HepG2 (cell line): ENCODE measurements around the gene JTB. TPM values are rescaled to one million over a fixed set of nuclear protein-coding genes. Genes with fewer than 3 reads are reported as not detected.

Experiments used
- BCL6 ChIP-seq: IDR thresholded peaks from 2 replicates; pipeline ENCODE4 v1.6.1; 2016; ENCODE audit warnings: missing genetic modification reagents, missing compliant biosample characterization
- FOSL2 ChIP-seq: sonication (generic); formaldehyde crosslinking; IDR thresholded peaks from 2 replicates; pipeline ENCODE4 v1.4.0; 2020; ENCODE audit warnings: missing genetic modification reagents
- HNF1A ChIP-seq, 2 experiments: sonication (generic) in 1 of 2; formaldehyde crosslinking in 1 of 2; IDR thresholded peaks; 2 replicates each; pipeline versions ENCODE4 v1.4.0 to v1.6.1; 2016 to 2020; ENCODE audit warnings: borderline replicate concordance in 1 of 2, low read depth in 1 of 2, mild to moderate bottlenecking in 1 of 2, missing genetic modification reagents in 1 of 2
- HOXA3 ChIP-seq: sonication (generic); formaldehyde crosslinking; IDR thresholded peaks from 2 replicates; pipeline ENCODE4 v1.5.0; 2020; ENCODE audit warnings: missing genetic modification reagents
- MTERF4 ChIP-seq: sonication (generic); formaldehyde crosslinking; IDR thresholded peaks from 2 replicates; pipeline ENCODE4 v1.8.0; 2023; ENCODE audit warnings: mild to moderate bottlenecking, missing genetic modification reagents
- PRMT3 ChIP-seq: sonication (generic); formaldehyde crosslinking; IDR thresholded peaks from 2 replicates; pipeline ENCODE4 v1.8.1; 2022; ENCODE audit warnings: low read depth, mild to moderate bottlenecking, moderate library complexity, missing genetic modification reagents, borderline replicate concordance
- RAD21 ChIP-seq: fragments of 450-650 bp; formaldehyde crosslinking; IDR thresholded peaks from 2 replicates; pipeline ENCODE4 v1.5.0; 2020; ENCODE audit warnings: mild to moderate bottlenecking
- RARG ChIP-seq: sonication (generic); formaldehyde crosslinking; IDR thresholded peaks from 2 replicates; pipeline ENCODE4 v1.4.0; 2020; ENCODE audit warnings: low read depth, mild to moderate bottlenecking, missing genetic modification reagents
- SALL2 ChIP-seq: sonication (generic); formaldehyde crosslinking; IDR thresholded peaks from 2 replicates; pipeline ENCODE4 v1.8.1; 2023; ENCODE audit warnings: mild to moderate bottlenecking, missing genetic modification reagents, inconsistent platforms
- SETDB1 ChIP-seq: sonication (generic); formaldehyde crosslinking; IDR thresholded peaks from 2 replicates; pipeline ENCODE4 v1.5.1; 2020; ENCODE audit warnings: missing genetic modification reagents, mild to moderate bottlenecking, borderline replicate concordance
- SP5 ChIP-seq: IDR thresholded peaks from 2 replicates; pipeline ENCODE4 v1.6.1; 2016; ENCODE audit warnings: low read depth, borderline replicate concordance
- TARDBP ChIP-seq: sonication (generic); formaldehyde crosslinking; IDR thresholded peaks from 2 replicates; pipeline ENCODE4 v1.8.0; 2022; ENCODE audit warnings: mild to moderate bottlenecking, missing genetic modification reagents
- TRAFD1 ChIP-seq: sonication (generic); formaldehyde crosslinking; IDR thresholded peaks from 2 replicates; pipeline ENCODE4 v1.5.1; 2020; ENCODE audit warnings: missing genetic modification reagents, mild to moderate bottlenecking, borderline replicate concordance
- ZBTB14 ChIP-seq: sonication (generic); formaldehyde crosslinking; IDR thresholded peaks from 2 replicates; pipeline ENCODE4 v1.4.0; 2020; ENCODE audit warnings: missing genetic modification reagents
- ZBTB3 ChIP-seq: sonication (generic); formaldehyde crosslinking; IDR thresholded peaks from 2 replicates; pipeline ENCODE4 v1.4.0; 2020; ENCODE audit warnings: low read depth, mild to moderate bottlenecking, moderate library complexity, missing genetic modification reagents, borderline replicate concordance
- ZBTB38 ChIP-seq: sonication (generic); formaldehyde crosslinking; IDR thresholded peaks from 2 replicates; pipeline ENCODE4 v1.5.1; 2020; ENCODE audit warnings: mild to moderate bottlenecking, missing genetic modification reagents
- ZNF333 ChIP-seq: sonication (generic); formaldehyde crosslinking; IDR thresholded peaks from 2 replicates; pipeline ENCODE4 v1.4.0; 2020; ENCODE audit warnings: mild to moderate bottlenecking, missing genetic modification reagents, borderline replicate concordance
- ZNF563 ChIP-seq: sonication (generic); formaldehyde crosslinking; IDR thresholded peaks from 2 replicates; pipeline ENCODE4 v1.8.0; 2022; ENCODE audit warnings: mild to moderate bottlenecking, moderate library complexity, missing genetic modification reagents
- ZNF761 ChIP-seq: sonication (generic); formaldehyde crosslinking; conservative IDR thresholded peaks from 2 replicates; pipeline ENCODE4 v1.4.0; 2020; ENCODE audit warnings: mild to moderate bottlenecking, missing genetic modification reagents
- ZNF782 ChIP-seq: sonication (generic); formaldehyde crosslinking; IDR thresholded peaks from 2 replicates; pipeline ENCODE4 v1.4.0; 2020; ENCODE audit warnings: missing genetic modification reagents, mild to moderate bottlenecking, borderline replicate concordance
- polyA plus RNA-seq, 8 experiments: library from polyadenylated mRNA; depleted of rRNA in 3 of 8; stranded (reverse) in 7 of 8; unstranded in 1 of 8; fragments of >200 nt; fragmentation: Illumina TruSeq in 4 of 8; extraction: Trizol in 4 of 8; gene quantifications; 2 replicates each; pipeline versions ENCODE4 v1.2.1 to v1.2.3, GENCODE V29; 2011 to 2016; ENCODE audit warnings: low read depth in 4 of 8, missing spikeins in 1 of 8, mixed read lengths in 1 of 8; ENCODE audit not compliant: insufficient read depth in 1 of 8
- total RNA-seq, 5 experiments: library from RNA; depleted of rRNA; stranded (reverse); fragments of >200 nt; fragmentation: Illumina TruSeq; extraction: Trizol; gene quantifications; 2 replicates each; pipeline ENCODE4 v1.2.3, GENCODE V29; 2016; ENCODE audit warnings: low read depth in 1 of 5

Gene JTB
- total and polyA plus RNA-seq, 2 of the 13 experiments (the other 11 are each of a cell fraction or from before 2014, with no cell fraction given): 96.7 to 99.2 TPM

GRCh38 chr1:153963030-153963849 lies 14.2 kb downstream of the JTB start, which contains the start of gene SLC39A1 (continued):
- TF ChIP-seq ZNF761 (CRISPR knock-in tag): 0 out of 2 replicates have a peak, but pooled peaks have one; percentile 31
- no peak for TF ChIP-seq SETDB1 (CRISPR knock-in tag)
- no peak for TF ChIP-seq PRMT3 (CRISPR knock-in tag)
- no peak for TF ChIP-seq FOSL2
- TF ChIP-seq ZBTB14 (CRISPR knock-in tag): no peak
- TF ChIP-seq ZNF563: 0 out of 2 replicates have a peak, but pooled peaks have one; percentile 25
- TF ChIP-seq ZBTB3 (CRISPR knock-in tag): no peak
- TF ChIP-seq ZNF333: no peak
- TF ChIP-seq HOXA3: peak; percentile 59
- 0 out of 2 replicates have a peak, but pooled peaks have one; percentile 12 for TF ChIP-seq BCL6 (CRISPR knock-in tag)
- no peak for TF ChIP-seq RARG
- TF ChIP-seq TRAFD1 (CRISPR knock-in tag): no peak
- TF ChIP-seq TARDBP (CRISPR knock-in tag): peak; percentile 9; the same call in 1 of the 2 replicates
- TF ChIP-seq SALL2 (CRISPR knock-in tag): peak; percentile 67
- peak; percentile 86; the same call in 1 of the 2 replicates for TF ChIP-seq SP5 (CRISPR knock-in tag)
- TF ChIP-seq MTERF4 (CRISPR knock-in tag): peak; percentile 74; the same call in 1 of the 2 replicates
- peak; percentile 15; the same call in 1 of the 2 replicates for TF ChIP-seq RAD21
- TF ChIP-seq ZNF782 (CRISPR knock-in tag): peak; percentile 30; the same call in 1 of the 2 replicates
- no peak for TF ChIP-seq HNF1A (IDR thresholded peaks at IDR 0.05; ENCODE audit: low read depth)
- peak; percentile 40; the same call in 1 of the 2 replicates for TF ChIP-seq HNF1A (CRISPR knock-in tag; IDR thresholded peaks at IDR 0.05; ENCODE audit: borderline replicate concordance)
- no peak for TF ChIP-seq ZBTB38
